ENCODE results near the gene SFXN5. TPM values are rescaled to one million over a fixed set of nuclear protein-coding genes. Genes with fewer than 3 reads are reported as not detected.

Gene SFXN5
- total and polyA plus RNA-seq, 2 donors (not counting 3 experiments of a cell fraction or from before 2014, with no cell fraction given): 18.7 to 28.6 TPM

- no peaks in the 10 kb centered on the region for H3K9me3 ChIP-seq (replicated peaks; ENCODE audit: control insufficient read depth, insufficient read depth, low read length)
- intact Hi-C loops (cut with micrococcal nuclease): no loop called here
- POLR2A ChIA-PET: no interaction called here
- peaks cover 0 to 3% of the 10 kb centered on the region in 2 experiments for H3K36me3 ChIP-seq (ENCODE audit: control insufficient read depth in 2 of 2, extremely low read depth in 1 of 2, insufficient read depth in 2 of 2, low read length in 2 of 2)
- CTCF ChIA-PET: interaction anchor here (1.0 to 2.6 kb wide), 4 partner anchors 16 to 187 kb away, joined by 4 to 32 read pairs (median 12); no protein-coding TSS in a partner anchor
- no peak for TF ChIP-seq MAX (IDR thresholded peaks at IDR 0.05; ENCODE audit: insufficient read depth, insufficient read length)
- no peak for TF ChIP-seq CTCF (IDR thresholded peaks at IDR 0.05; ENCODE audit: extremely low read depth in 1 of 2, insufficient read depth in 1 of 2, low read depth in 1 of 2, low read length in 2 of 2)
- TF ChIP-seq POLR2A (IDR thresholded peaks at IDR 0.05; ENCODE audit: low read depth, low read length): no peak
- no peak for TF ChIP-seq EZH2 (IDR thresholded peaks at IDR 0.05; ENCODE audit: borderline replicate concordance, low read depth, low read length, severe bottlenecking)
- no peaks in the 10 kb centered on the region for H4K20me1 ChIP-seq (replicated peaks; ENCODE audit: control insufficient read depth, extremely low read depth, insufficient read depth, low read length)
- no peak overlapping the region for H3K27ac ChIP-seq (ENCODE audit: insufficient read depth, low read depth, low read length)
- DNase-seq (ENCODE audit: low read depth, low spot score) (no peak), FAIRE-seq (no peak)
- H3K4me2 ChIP-seq (ENCODE audit: insufficient read depth, low read length): no peak overlapping the region
- BruUV-seq (replicated peaks): no TSS peak
- H3K4me3 ChIP-seq (replicated peaks in 1 of 3; ENCODE audit: insufficient read depth in 1 of 3, low read depth in 1 of 3, low read length in 3 of 3): no peak overlapping the region
- H3K27me3 ChIP-seq (ENCODE audit: control insufficient read depth in 2 of 2, insufficient read depth in 2 of 2, low read length in 2 of 2): no peaks in the 10 kb centered on the region
- no peak overlapping the region for H3K9ac ChIP-seq (replicated peaks; ENCODE audit: extremely low read depth, insufficient read depth, low read length)
- H2AFZ ChIP-seq (ENCODE audit: low read depth, low read length): no peak overlapping the region
- H3K4me1 ChIP-seq (ENCODE audit: control insufficient read depth, extremely low read depth, insufficient read depth, low read length): no peaks in the 10 kb centered on the region
- dilution Hi-C loops (cut with MboI; ENCODE audit: extremely low pct_ligation_motif_present, low sequenced_read_pairs): no loop called here
- H3K9me1 ChIP-seq (replicated peaks; ENCODE audit: control insufficient read depth, extremely low read depth, insufficient read depth, low read length): no peaks in the 10 kb centered on the region
- no peaks in the 10 kb centered on the region for H3K79me2 ChIP-seq (ENCODE audit: control insufficient read depth, insufficient read depth, low read length)
Observed at GRCh38 chr2:72989770-72990556, 81.5 kb downstream of the SFXN5 start.
